Forelimb muscle (tissue), 1 donor: ENCODE data around the gene DCUN1D1. TPM values are rescaled to one million over a fixed set of nuclear protein-coding genes. Genes with fewer than 3 reads are reported as not detected.
"Not testable (repeated sequence)": the region's sequence is repeated elsewhere in the genome, so short reads cannot be mapped to it uniquely, and the experiment has no call there.

Experiments
- DNase-seq: peaks from one replicate; pipeline ENCODE4 v3.0.0-alpha.2; 2013; ENCODE audit warnings: low read depth
- polyA plus RNA-seq: library from polyadenylated mRNA; unstranded; fragments of 120-200 nt; gene quantifications from one replicate; pipeline ENCODE4 v1.2.1, GENCODE V29; 2013; ENCODE audit not compliant: insufficient read length

The DCUN1D1 gene
- 32.3 TPM for polyA plus RNA-seq

- DNase-seq: peak; percentile 36
These were observed at the start of gene DCUN1D1 for GRCh38 chr3:182980204-182981037. TSS of gene DCUN1D1 (minus strand) at chr3:182980538. CDS start at chr3:182980489, 49 bp downstream.

- no peak for DNase-seq
These were observed 48.1 kb upstream of the DCUN1D1 start for GRCh38 chr3:183028416-183028815.

- no peak for DNase-seq
These were observed 46.9 kb upstream of the DCUN1D1 start for GRCh38 chr3:183027276-183027675.

- no peak for DNase-seq
These were observed 42.7 kb upstream of the DCUN1D1 start for GRCh38 chr3:183022936-183023516.

GRCh38 chr3:183018421-183019192 lies 38.3 kb upstream of the DCUN1D1 start:
- no peak for DNase-seq

- no peak for DNase-seq
These were observed 34.8 kb upstream of the DCUN1D1 start for GRCh38 chr3:183015185-183015584.

GRCh38 chr3:183013856-183014255 lies 33.5 kb upstream of the DCUN1D1 start:
- DNase-seq: no peak

GRCh38 chr3:183013074-183013473 lies 32.7 kb upstream of the DCUN1D1 start:
- DNase-seq: no peak

GRCh38 chr3:183008800-183009199 lies 28.5 kb upstream of the DCUN1D1 start:
- DNase-seq: no peak

- DNase-seq: no peak
These were observed 28.0 kb upstream of the DCUN1D1 start for GRCh38 chr3:183008303-183008702.

- DNase-seq: no peak
These were observed 26.2 kb upstream of the DCUN1D1 start for GRCh38 chr3:183006396-183007002.

- DNase-seq: no peak
These were observed 19.4 kb upstream of the DCUN1D1 start for GRCh38 chr3:182999767-183000166.

GRCh38 chr3:182993486-182994201 lies 13.3 kb upstream of the DCUN1D1 start:
- not testable (repeated sequence) for DNase-seq

- DNase-seq: no peak
These were observed 9.2 kb upstream of the DCUN1D1 start for GRCh38 chr3:182989566-182989965.

- DNase-seq: no peak
These were observed 5.7 kb upstream of the DCUN1D1 start for GRCh38 chr3:182986021-182986420.

- DNase-seq: no peak
These were observed 3.5 kb upstream of the DCUN1D1 start for GRCh38 chr3:182983876-182984275.

- DNase-seq: no peak
These were observed 671 bp upstream of the DCUN1D1 start for GRCh38 chr3:182981038-182981380.

GRCh38 chr3:182979674-182980191 lies 605 bp downstream of the DCUN1D1 start:
- DNase-seq: no peak

- no peak for DNase-seq
These were observed 1.1 kb downstream of the DCUN1D1 start for GRCh38 chr3:182979103-182979673.

- DNase-seq: no peak
These were observed 2.0 kb downstream of the DCUN1D1 start for GRCh38 chr3:182978387-182978786.

GRCh38 chr3:182973047-182973446 lies 7.3 kb downstream of the DCUN1D1 start:
- DNase-seq: no peak
